IMR-90 (cell line): ENCODE measurements around the gene UBL3. TPM values are rescaled to one million over a fixed set of nuclear protein-coding genes. Genes with fewer than 3 reads are reported as not detected.

ENCODE experiments used
- ATAC-seq: fragments of 200-7000 bp; cut with Tn5 transposase; 2 replicates; pipeline ENCODE4 v1.9.1; 2020; ENCODE audit warnings: low read depth, mild to moderate bottlenecking, moderate library complexity
- Bru-seq: library from RNA; stranded (reverse); fragments of 400-500 nt; gene quantifications from one replicate; lab custom pipeline; 2021; lab: Mats Ljungman, UMichigan
- BruChase-seq, 2 experiments: library from RNA; stranded (reverse); fragments of 400-500 nt; gene quantifications; one replicate each; lab custom pipeline; 2021; lab: Mats Ljungman, UMichigan
- BruUV-seq: library from RNA; stranded (reverse); fragments of 400-500 nt; replicated peaks from 2 replicates; lab custom pipeline; 2021; lab: Mats Ljungman, UMichigan
- CTCF ChIA-PET: fragments of 300-600 bp; formaldehyde crosslinking; extraction: SDS; loops from one replicate; lab custom pipeline; 2021; ENCODE audit warnings: antibody characterized with exemption; lab: Yijun Ruan, JAX
- POLR2A ChIA-PET: fragments of 300-600 bp; sonication (Branson Sonifier 250); formaldehyde crosslinking; loops from one replicate; lab custom pipeline; 2022; ENCODE audit warnings: antibody characterized with exemption; ENCODE audit not compliant: unreplicated experiment; lab: Charles Lee
- DNase-seq: peaks from one replicate; pipeline ENCODE4 v3.0.0; 2013
- H2AFZ ChIP-seq: replicated peaks from 2 replicates; pipeline ENCODE3; 2013; ENCODE audit warnings: low read length, mild to moderate bottlenecking; ENCODE audit not compliant: poor library complexity
- H2AK5ac ChIP-seq: 2 replicates; pipeline ENCODE4 v1.6.1; 2013; ENCODE audit warnings: low read depth, low read length, inconsistent platforms
- H2AK9ac ChIP-seq: replicated peaks from 2 replicates; pipeline ENCODE3; 2013; ENCODE audit warnings: mild to moderate bottlenecking, low read depth, low read length, moderate library complexity; ENCODE audit not compliant: poor library complexity
- H2BK120ac ChIP-seq: 2 replicates; pipeline ENCODE4 v1.6.1; 2013; ENCODE audit warnings: low read depth, low read length, inconsistent platforms
- H2BK15ac ChIP-seq: 3 replicates; pipeline ENCODE4 v1.6.1; 2013; ENCODE audit warnings: low read depth, low read length, inconsistent platforms
- H2BK20ac ChIP-seq: 2 replicates; pipeline ENCODE4 v1.6.1; 2013; ENCODE audit warnings: low read depth, mild to moderate bottlenecking, inconsistent platforms, low read length, moderate library complexity
- H2BK5ac ChIP-seq: 2 replicates; pipeline ENCODE4 v1.6.1; 2013; ENCODE audit warnings: mild to moderate bottlenecking, low read depth, low read length, inconsistent platforms; ENCODE audit not compliant: poor library complexity, severe bottlenecking
- H3K14ac ChIP-seq: replicated peaks from 2 replicates; pipeline ENCODE4 v1.6.1; 2013; ENCODE audit warnings: low read depth, low read length, inconsistent platforms
- H3K18ac ChIP-seq: 2 replicates; pipeline ENCODE4 v1.6.1; 2013; ENCODE audit warnings: low read depth, low read length, control low read depth
- H3K23ac ChIP-seq: 2 replicates; pipeline ENCODE4 v1.6.1; 2013; ENCODE audit warnings: low read depth, low read length, inconsistent platforms
- H3K27ac ChIP-seq: 2 replicates; pipeline ENCODE4 v1.5.1; 2013; ENCODE audit warnings: mild to moderate bottlenecking, control low read depth, low read length; ENCODE audit not compliant: insufficient read depth
- H3K27me3 ChIP-seq: 2 replicates; pipeline ENCODE4 v1.6.1; 2013; ENCODE audit warnings: low read length; ENCODE audit not compliant: control insufficient read depth, insufficient read depth
- H3K36me3 ChIP-seq: 2 replicates; pipeline ENCODE4 v1.6.1; 2013; ENCODE audit warnings: low read length, mixed read lengths; ENCODE audit not compliant: control insufficient read depth, insufficient read depth
- H3K4ac ChIP-seq: 2 replicates; pipeline ENCODE4 v1.6.1; 2013; ENCODE audit warnings: low read depth, low read length, inconsistent platforms
- H3K4me1 ChIP-seq: 2 replicates; pipeline ENCODE4 v1.6.1; 2013; ENCODE audit warnings: low read length, mixed read lengths; ENCODE audit not compliant: control insufficient read depth, insufficient read depth
- H3K4me2 ChIP-seq: 2 replicates; pipeline ENCODE4 v1.6.1; 2013; ENCODE audit warnings: low read depth, mild to moderate bottlenecking, control low read depth, low read length, moderate library complexity
- H3K4me3 ChIP-seq: 2 replicates; pipeline ENCODE4 v1.5.1; 2013; ENCODE audit warnings: low read depth, mild to moderate bottlenecking, control low read depth, low read length, moderate library complexity; ENCODE audit not compliant: insufficient read depth
- H3K56ac ChIP-seq: 2 replicates; pipeline ENCODE4 v1.6.1; 2013; ENCODE audit warnings: low read length, inconsistent platforms; ENCODE audit not compliant: insufficient read depth; ENCODE audit errors: extremely low read depth
- H3K79me1 ChIP-seq, 2 experiments: 2 replicates each; pipeline ENCODE4 v1.6.1; 2013; ENCODE audit warnings: low read length in 2 of 2, inconsistent platforms in 1 of 2, low read depth in 1 of 2
- H3K9ac ChIP-seq: 2 replicates; pipeline ENCODE4 v1.6.1; 2013; ENCODE audit warnings: low read depth, low read length, control low read depth
- H3K9me1 ChIP-seq: 2 replicates; pipeline ENCODE4 v1.6.1; 2013; ENCODE audit warnings: low read length, inconsistent platforms; ENCODE audit not compliant: insufficient read depth
- H3K9me3 ChIP-seq: 2 replicates; pipeline ENCODE4 v1.6.1; 2013; ENCODE audit warnings: low read length; ENCODE audit not compliant: control insufficient read depth, insufficient read depth
- H4K20me1 ChIP-seq: 2 replicates; pipeline ENCODE4 v1.6.1; 2013; ENCODE audit warnings: low read length, inconsistent platforms; ENCODE audit not compliant: insufficient read depth
- H4K5ac ChIP-seq: 2 replicates; pipeline ENCODE4 v1.6.1; 2013; ENCODE audit warnings: mild to moderate bottlenecking, low read depth, low read length, control low read depth
- H4K8ac ChIP-seq, 2 experiments: 2 replicates each; pipeline ENCODE4 v1.6.1; 2013; ENCODE audit warnings: low read depth in 2 of 2, low read length in 2 of 2, control low read depth in 1 of 2, inconsistent platforms in 1 of 2
- H4K91ac ChIP-seq: 2 replicates; pipeline ENCODE4 v1.6.1; 2013; ENCODE audit warnings: low read depth, low read length, inconsistent platforms; ENCODE audit not compliant: insufficient read depth
- BHLHE40 ChIP-seq: fragments of 150-350 bp; IDR thresholded peaks from 2 replicates; pipeline ENCODE4 v1.6.1; 2016; ENCODE audit warnings: mild to moderate bottlenecking, low read depth, low read length
- CEBPB ChIP-seq: IDR thresholded peaks from 2 replicates; pipeline ENCODE4 v1.6.1; 2012; ENCODE audit warnings: low read depth, low read length, improper control_type of control experiment
- CHD1 ChIP-seq: IDR thresholded peaks from 2 replicates; pipeline ENCODE4 v1.6.1; 2012; ENCODE audit warnings: low read depth, low read length, improper control_type of control experiment
- CTCF ChIP-seq: conservative IDR thresholded peaks from 2 replicates; pipeline ENCODE4 v1.5.1; 2012; ENCODE audit warnings: mild to moderate bottlenecking, low read depth, low read length, improper control_type of control experiment
- FOS ChIP-seq: fragments of 150-350 bp; IDR thresholded peaks from 2 replicates; pipeline ENCODE4 v1.6.1; 2016; ENCODE audit warnings: low read depth, low read length
- MAFK ChIP-seq: IDR thresholded peaks from 2 replicates; pipeline ENCODE4 v1.6.1; 2012; ENCODE audit warnings: low read depth, low read length, improper control_type of control experiment
- MXI1 ChIP-seq: IDR thresholded peaks from 2 replicates; pipeline ENCODE4 v1.6.1; 2012; ENCODE audit warnings: low read depth, mild to moderate bottlenecking, low read length, moderate library complexity, borderline replicate concordance
- NFE2L2 ChIP-seq: fragments of 150-350 bp; IDR thresholded peaks from 2 replicates; pipeline ENCODE4 v1.6.1; 2016; ENCODE audit warnings: low read depth, mild to moderate bottlenecking, low read length
- POLR2A ChIP-seq: IDR thresholded peaks from 2 replicates; pipeline ENCODE4 v1.6.1; 2012; ENCODE audit warnings: mild to moderate bottlenecking, low read depth, low read length
- RCOR1 ChIP-seq: IDR thresholded peaks from 2 replicates; pipeline ENCODE4 v1.6.1; 2012; ENCODE audit warnings: mild to moderate bottlenecking, low read length, improper control_type of control experiment; ENCODE audit not compliant: insufficient replicate concordance
- SMC3 ChIP-seq: fragments of 150-350 bp; IDR thresholded peaks from 2 replicates; pipeline ENCODE4 v1.6.1; 2016; ENCODE audit warnings: low read depth, mild to moderate bottlenecking, antibody characterized with exemption, low read length, moderate library complexity
- USF2 ChIP-seq: fragments of 150-350 bp; IDR thresholded peaks from 2 replicates; pipeline ENCODE4 v1.6.1; 2017; ENCODE audit warnings: mild to moderate bottlenecking, antibody characterized with exemption, low read length, low read depth
- WGBS, 2 experiments: methylation state at CpG; one replicate each; pipeline versions ENCODE4 v1.1.5 to v1.1.7; 2013; ENCODE audit warnings: missing lambda C conversion rate in 2 of 2; ENCODE audit not compliant: insufficient read length in 1 of 2; ENCODE audit errors: extremely low coverage in 2 of 2; 5-methylcytosine and 5-hydroxymethylcytosine counted together
- dilution Hi-C: fragments of 300-500 bp; cut with HindIII; formaldehyde crosslinking; loops from one replicate; pipeline ENCODE4 v1.14.3; 2018; ENCODE audit warnings: low sequenced_read_pairs; ENCODE audit not compliant: unreplicated experiment
- in situ Hi-C: fragments of 300-500 bp; cut with MboI; formaldehyde crosslinking; loops from 3 replicates; pipeline ENCODE4 v1.14.3; 2019; ENCODE audit warnings: low sequenced_read_pairs, inconsistent platforms, mixed read lengths
- intact Hi-C: fragments of 100-400 bp; cut with micrococcal nuclease; formaldehyde crosslinking; loops from 2 replicates; pipeline ENCODE4 v1.10.0; 2022
- long read RNA-seq: library from polyadenylated mRNA; unstranded; transcript quantifications from one replicate; pipeline ENCODE4 v2.0.0, GENCODE V29; 2021; ENCODE audit not compliant: unreplicated experiment
- polyA plus RNA-seq, 3 experiments: library from polyadenylated mRNA; depleted of rRNA; stranded (reverse); fragments of >200 nt; gene quantifications; 2 replicates each; pipeline ENCODE4 v1.2.3, GENCODE V29; 2012; ENCODE audit warnings: low replicate concordance in 1 of 3
- total RNA-seq: library from RNA; depleted of rRNA; stranded (reverse); fragments of >200 nt; gene quantifications from 2 replicates; pipeline ENCODE4 v1.2.3, GENCODE V29; 2012; rRNA removed

UBL3 gene
- total RNA-seq: 19.9 and 30.3 TPM in 2 replicates
- polyA plus RNA-seq (2012; rRNA removed): 14.3 and 16.0 TPM in 2 replicates
- polyA plus RNA-seq (2012; cell fraction: cytosol; rRNA removed): 5.7 and 6.5 TPM in 2 replicates
- polyA plus RNA-seq (2012; cell fraction: nucleus; rRNA removed; ENCODE audit: low replicate concordance): 3.5 and 7.6 TPM in 2 replicates
- percentile 82 among the genes with signal in this experiment for Bru-seq, nascent RNA
- percentile 69 among the genes with signal in this experiment for BruChase-seq, experiment 1, labeled RNA remaining after a 6-hour chase
- BruChase-seq, experiment 2, labeled RNA remaining after a 2-hour chase: percentile 73 among the genes with signal in this experiment
- long read RNA-seq, full-length matches to known transcripts: 75 of 83 reads
- long read RNA-seq, partial matches to known transcripts: 2 of 83 reads
- long read RNA-seq, other reads (novel, unspliced or antisense): 6 of 83 reads

- Histone ChIP-seq H3K27me3 (no peaks in the 10 kb centered on the region), H2BK15ac (peak within 1 kb of the TSS; percentile 48; the same call in 1 of the 3 replicates), H3K4me1 (peaks cover 4% of the 10 kb centered on the region; the same call in 1 of the 2 replicates), H4K20me1 (peaks cover 13% of the 10 kb centered on the region; the same call in 1 of the 2 replicates), H3K9me3 (no peaks in the 10 kb centered on the region), H3K9me1 (no peaks in the 10 kb centered on the region), H2AK9ac (peak within 1 kb of the TSS; percentile 87), H2AK5ac (no peak within 1 kb of the TSS; the same call in 1 of the 2 replicates), H2AFZ (peak within 1 kb of the TSS; percentile 98), H3K36me3 (no peaks in the 10 kb centered on the region), H2BK5ac (peak within 1 kb of the TSS; percentile 97), H3K79me1 (peaks cover 6 to 22% of the 10 kb centered on the region in 2 experiments; a peak in 3 of 4 replicates), H3K27ac (peak within 1 kb of the TSS; percentile 98), H3K4me3 (peak within 1 kb of the TSS; percentile 81), H3K14ac (peak within 1 kb of the TSS; percentile 89), H3K4ac (peak within 1 kb of the TSS; percentile 88), H2BK120ac (peak within 1 kb of the TSS; percentile 95; the same call in 1 of the 2 replicates), H3K56ac (peak within 1 kb of the TSS; percentile 95), H2BK20ac (no peak within 1 kb of the TSS), H3K9ac (peak within 1 kb of the TSS; percentile 95), H3K4me2 (peak within 1 kb of the TSS; percentile 90), H4K5ac (peak within 1 kb of the TSS; percentile 82), H4K91ac (peak within 1 kb of the TSS; percentile 91), H3K18ac (peak within 1 kb of the TSS; percentile 85), H4K8ac (peak within 1 kb of the TSS in 1 of 2 experiments; percentile 93; a peak in 2 of 4 replicates), H3K23ac (peak within 1 kb of the TSS; percentile 86)
- no TSS peak for BruUV-seq
- dilution Hi-C loops (no loop called here), in situ Hi-C loops (no loop called here), intact Hi-C loops (loop anchor here (1.0 kb wide), 1 partner anchor 74 kb away; no protein-coding TSS in a partner anchor)
- ChIA-PET CTCF (interaction anchor here (0.8 to 2.3 kb wide), 5 partner anchors 73 to 282 kb away, joined by 3 to 8 read pairs (median 3); no protein-coding TSS in a partner anchor), POLR2A (interaction anchor here (0.7 to 2.3 kb wide), 5 partner anchors 8 to 350 kb away, joined by 3 to 10 read pairs (median 7); no protein-coding TSS in a partner anchor)
- DNase-seq (peak; percentile 95), ATAC-seq (peak; percentile 91)
- whole genome bisulfite sequencing, 2 experiments: 0% methylated on average over 7 of the region's 64 CpGs; no CpG with 5 or more reads in 1 of the 2 experiments
- TF ChIP-seq RCOR1 (no peak), FOS (no peak), CEBPB (no peak), MAFK (no peak), MXI1 (0 out of 2 replicates have a peak, but pooled peaks have one; percentile 24), CHD1 (no peak), CTCF (no peak), SMC3 (no peak), POLR2A (peak; percentile 86), BHLHE40 (peak; percentile 49; the same call in 1 of the 2 replicates), USF2 (0 out of 2 replicates have a peak, but pooled peaks have one; percentile 6), NFE2L2 (no peak)
These were observed at the start of gene UBL3 for GRCh38 chr13:29850213-29850898. TSS of gene UBL3 (minus strand) at chr13:29850617. CDS start at chr13:29849538, 1,079 bp downstream.
